ENCODE results near the gene CYP2J2.

GRCh38 chr1:59901770-59902388 lies 24.7 kb downstream of the CYP2J2 start:
- TF ChIP-seq, protein P1, sequence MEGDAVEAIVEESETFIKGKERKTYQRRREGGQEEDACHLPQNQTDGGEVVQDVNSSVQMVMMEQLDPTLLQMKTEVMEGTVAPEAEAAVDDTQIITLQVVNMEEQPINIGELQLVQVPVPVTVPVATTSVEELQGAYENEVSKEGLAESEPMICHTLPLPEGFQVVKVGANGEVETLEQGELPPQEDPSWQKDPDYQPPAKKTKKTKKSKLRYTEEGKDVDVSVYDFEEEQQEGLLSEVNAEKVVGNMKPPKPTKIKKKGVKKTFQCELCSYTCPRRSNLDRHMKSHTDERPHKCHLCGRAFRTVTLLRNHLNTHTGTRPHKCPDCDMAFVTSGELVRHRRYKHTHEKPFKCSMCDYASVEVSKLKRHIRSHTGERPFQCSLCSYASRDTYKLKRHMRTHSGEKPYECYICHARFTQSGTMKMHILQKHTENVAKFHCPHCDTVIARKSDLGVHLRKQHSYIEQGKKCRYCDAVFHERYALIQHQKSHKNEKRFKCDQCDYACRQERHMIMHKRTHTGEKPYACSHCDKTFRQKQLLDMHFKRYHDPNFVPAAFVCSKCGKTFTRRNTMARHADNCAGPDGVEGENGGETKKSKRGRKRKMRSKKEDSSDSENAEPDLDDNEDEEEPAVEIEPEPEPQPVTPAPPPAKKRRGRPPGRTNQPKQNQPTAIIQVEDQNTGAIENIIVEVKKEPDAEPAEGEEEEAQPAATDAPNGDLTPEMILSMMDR (IDR thresholded peaks at IDR 0.05; ENCODE audit: low read length): no peak
- TF ChIP-seq EZH2 (IDR thresholded peaks at IDR 0.05; ENCODE audit: borderline replicate concordance, low read length): no peak

Data from OCI-LY1 (cell line).